ENCODE data around the gene CXCL8.

DNA sequence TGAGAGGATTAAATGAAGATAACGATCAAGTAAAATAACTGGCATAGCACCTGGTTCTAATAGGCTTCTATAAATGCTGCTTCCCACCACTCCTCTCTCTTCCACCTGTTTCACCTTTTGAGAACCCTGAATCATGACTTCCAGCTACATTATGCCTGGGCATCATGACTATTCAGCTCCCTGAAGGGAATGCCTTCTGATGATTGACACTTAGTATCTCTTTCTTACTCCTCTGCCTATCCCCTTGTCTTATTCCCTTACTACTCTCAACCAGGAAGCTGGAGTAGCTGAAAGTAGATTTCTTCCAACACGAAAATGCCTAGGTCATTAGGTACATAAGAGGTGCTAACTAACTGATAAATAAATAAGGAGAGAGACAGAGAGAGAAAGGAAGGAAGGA, 24.7 kb upstream of the CXCL8 start:
- TF ChIP-seq, protein P1, sequence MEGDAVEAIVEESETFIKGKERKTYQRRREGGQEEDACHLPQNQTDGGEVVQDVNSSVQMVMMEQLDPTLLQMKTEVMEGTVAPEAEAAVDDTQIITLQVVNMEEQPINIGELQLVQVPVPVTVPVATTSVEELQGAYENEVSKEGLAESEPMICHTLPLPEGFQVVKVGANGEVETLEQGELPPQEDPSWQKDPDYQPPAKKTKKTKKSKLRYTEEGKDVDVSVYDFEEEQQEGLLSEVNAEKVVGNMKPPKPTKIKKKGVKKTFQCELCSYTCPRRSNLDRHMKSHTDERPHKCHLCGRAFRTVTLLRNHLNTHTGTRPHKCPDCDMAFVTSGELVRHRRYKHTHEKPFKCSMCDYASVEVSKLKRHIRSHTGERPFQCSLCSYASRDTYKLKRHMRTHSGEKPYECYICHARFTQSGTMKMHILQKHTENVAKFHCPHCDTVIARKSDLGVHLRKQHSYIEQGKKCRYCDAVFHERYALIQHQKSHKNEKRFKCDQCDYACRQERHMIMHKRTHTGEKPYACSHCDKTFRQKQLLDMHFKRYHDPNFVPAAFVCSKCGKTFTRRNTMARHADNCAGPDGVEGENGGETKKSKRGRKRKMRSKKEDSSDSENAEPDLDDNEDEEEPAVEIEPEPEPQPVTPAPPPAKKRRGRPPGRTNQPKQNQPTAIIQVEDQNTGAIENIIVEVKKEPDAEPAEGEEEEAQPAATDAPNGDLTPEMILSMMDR (conservative IDR thresholded peaks at IDR 0.05 in 1 of 2, IDR thresholded peaks at IDR 0.05 in 1 of 2; ENCODE audit: extremely low read depth in 1 of 2, insufficient read depth in 1 of 2, low read depth in 1 of 2, low read length in 2 of 2), result no peak
- TF ChIP-seq EZH2 (IDR thresholded peaks at IDR 0.05; ENCODE audit: borderline replicate concordance, low read length), result no peak

Data from mammary epithelial cell (primary cell).